Activated gamma-delta T cell (primary cell): ENCODE results near the gene FAM81A.
"Not testable (repeated sequence)": the region's sequence is repeated elsewhere in the genome, so short reads cannot be mapped to it uniquely, and the experiment has no call there.

Experiments used
- DNase-seq: peaks from one replicate; lab custom pipeline; 2025; lab: John Stamatoyannopoulos, UW

Gene FAM81A

GRCh38 chr15:59428898-59429297 lies 9.1 kb upstream of the FAM81A start:
- not testable (repeated sequence) for DNase-seq

DNA sequence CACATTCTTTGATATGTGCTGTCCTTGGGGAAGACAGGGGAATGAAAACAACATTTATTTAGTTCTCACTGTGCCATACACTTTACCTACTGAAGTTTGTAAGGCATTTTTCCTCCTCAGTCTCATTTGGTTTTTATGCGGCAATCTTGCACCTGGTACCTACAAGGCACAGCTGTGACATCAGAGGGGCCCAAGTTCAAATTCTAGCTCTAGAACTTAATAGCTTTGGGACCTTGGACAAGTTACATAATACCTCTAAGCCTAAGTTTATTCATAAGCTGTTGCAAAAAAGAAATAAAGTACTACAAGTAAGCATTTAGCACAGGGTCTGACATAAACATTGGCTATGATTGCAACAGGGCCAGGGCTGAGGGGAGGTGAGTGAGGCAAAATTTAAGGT lies 5.6 kb upstream of the FAM81A start:
- DNase-seq: no peak

DNA sequence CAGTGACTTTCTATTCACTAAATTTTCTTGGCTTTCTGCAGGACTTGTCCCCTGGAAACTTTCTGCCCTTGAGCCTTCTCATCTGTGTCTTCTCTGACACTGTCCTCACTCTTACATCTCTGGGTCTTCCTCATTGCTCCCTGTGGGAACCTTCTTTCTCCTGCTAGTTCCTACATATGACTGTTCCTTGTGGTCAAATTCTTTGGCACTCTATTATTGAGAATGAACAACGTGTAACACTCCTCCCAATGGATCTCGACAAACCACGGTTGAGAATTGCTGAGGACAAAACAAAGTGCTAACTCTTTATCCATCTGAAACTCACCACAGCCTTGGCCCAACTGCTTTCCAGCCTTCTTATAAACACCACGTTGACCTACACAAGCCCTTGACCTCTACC lies 3.5 kb upstream of the FAM81A start:
- DNase-seq: no peak

GRCh38 chr15:59436774-59437141 lies 1.2 kb upstream of the FAM81A start:
- no peak for DNase-seq

- no peak for DNase-seq
Measured at GRCh38 chr15:59437142-59437816, 707 bp upstream of the FAM81A start.

- no peak for DNase-seq
Measured at GRCh38 chr15:59438625-59439290, 772 bp downstream of the FAM81A start.

DNA sequence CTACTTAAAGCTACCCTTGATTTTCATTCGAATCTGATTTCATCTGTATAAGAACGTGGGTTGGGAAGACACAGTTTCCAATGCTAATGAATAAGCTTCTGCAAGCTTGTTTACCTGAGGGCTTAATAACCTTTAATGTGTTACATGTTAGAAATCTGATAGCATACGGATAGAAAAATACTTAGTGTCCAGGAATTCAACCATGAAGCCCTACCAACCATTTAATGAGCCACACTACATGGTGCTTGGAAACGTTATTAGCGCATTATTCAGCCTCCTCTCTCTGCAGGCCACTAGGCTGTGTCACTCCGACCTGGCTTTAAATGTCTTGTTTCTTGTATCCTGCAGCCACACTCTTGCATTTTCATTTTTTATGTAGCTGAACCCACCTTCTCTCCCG lies 1.6 kb downstream of the FAM81A start:
- no peak for DNase-seq

DNA sequence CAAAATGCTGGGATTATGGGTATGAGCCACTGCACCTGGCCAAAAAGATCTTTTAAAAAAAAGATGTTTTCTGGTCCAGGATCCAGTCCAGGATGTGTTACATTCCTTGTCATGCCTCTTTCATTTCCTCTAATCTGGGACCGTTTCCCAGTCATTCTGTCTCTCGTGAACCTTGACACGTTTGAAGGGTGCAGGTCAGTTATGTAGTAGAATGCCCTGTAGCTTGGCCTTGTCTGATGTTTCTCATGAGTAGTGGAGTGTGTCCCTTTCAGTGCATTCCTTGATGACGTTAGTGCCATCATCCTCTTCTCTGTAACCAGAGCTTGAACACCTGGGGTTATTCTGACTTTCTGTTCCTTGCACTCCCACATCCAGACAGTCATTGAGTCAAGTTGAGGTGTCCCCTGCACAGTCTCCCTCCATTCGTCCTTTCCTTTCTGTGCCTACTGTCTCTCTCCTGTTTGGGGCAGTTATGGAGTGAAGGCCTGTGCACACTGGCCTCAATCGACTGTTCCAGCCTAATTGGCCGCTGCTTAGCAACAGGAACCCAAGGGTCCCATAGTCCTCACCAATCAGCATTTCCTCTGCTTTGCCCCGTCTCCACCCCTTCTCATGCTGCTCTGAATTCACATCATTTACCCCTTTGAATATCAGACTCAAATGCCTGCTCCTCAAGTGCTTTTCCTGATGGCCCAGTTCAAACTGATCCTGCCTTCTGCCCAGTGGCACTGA lies 5.5 kb downstream of the FAM81A start:
- DNase-seq: no peak

GRCh38 chr15:59444081-59444835 lies 6.3 kb downstream of the FAM81A start:
- DNase-seq: no peak

GRCh38 chr15:59444980-59445545 lies 7.1 kb downstream of the FAM81A start:
- DNase-seq: no peak

GRCh38 chr15:59446232-59446957 lies 8.4 kb downstream of the FAM81A start:
- no peak for DNase-seq

DNA sequence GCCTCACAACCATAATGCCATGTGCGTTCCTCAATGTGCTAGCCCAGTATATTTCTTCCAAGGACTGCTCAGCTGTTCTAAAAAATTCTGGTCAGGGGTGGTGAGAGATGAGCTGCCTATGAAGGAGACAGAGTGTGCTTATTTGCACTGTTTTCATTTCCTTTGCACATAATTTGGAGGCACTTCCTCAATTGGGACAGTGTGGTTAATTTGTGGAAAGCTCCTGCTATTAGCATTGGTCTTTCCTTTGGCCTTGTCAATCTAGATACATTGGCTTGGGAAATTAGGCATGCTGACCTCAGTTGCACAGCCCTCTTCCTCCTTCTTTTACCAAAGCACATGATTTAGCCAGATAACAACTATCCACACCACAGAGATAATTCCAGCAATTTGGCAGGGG lies 9.4 kb downstream of the FAM81A start:
- no peak for DNase-seq

- DNase-seq: no peak
Measured at GRCh38 chr15:59448871-59449270, 10.9 kb downstream of the FAM81A start.

- DNase-seq: no peak
Measured at GRCh38 chr15:59453474-59454215, 15.7 kb downstream of the FAM81A start.

DNA sequence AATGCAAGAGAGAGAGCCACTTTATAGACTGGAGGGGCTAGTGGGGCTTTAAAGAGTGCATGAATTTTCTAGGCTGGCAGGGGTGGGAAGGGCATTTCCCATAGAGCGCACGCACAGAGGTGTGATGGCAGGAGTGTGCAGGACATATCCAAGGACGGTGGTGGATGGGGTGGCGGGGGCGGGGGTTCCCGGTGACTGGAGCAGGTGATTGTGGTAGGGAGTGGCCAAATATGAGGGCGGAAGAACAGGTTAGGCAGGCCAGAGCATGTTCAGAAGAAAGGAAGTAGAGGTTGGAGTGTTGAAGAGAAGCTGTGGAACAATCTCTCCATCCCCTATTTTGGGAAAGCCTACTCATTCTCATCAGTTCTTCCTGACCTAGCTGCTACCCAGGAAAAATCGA lies 18.1 kb downstream of the FAM81A start:
- DNase-seq: no peak

DNA sequence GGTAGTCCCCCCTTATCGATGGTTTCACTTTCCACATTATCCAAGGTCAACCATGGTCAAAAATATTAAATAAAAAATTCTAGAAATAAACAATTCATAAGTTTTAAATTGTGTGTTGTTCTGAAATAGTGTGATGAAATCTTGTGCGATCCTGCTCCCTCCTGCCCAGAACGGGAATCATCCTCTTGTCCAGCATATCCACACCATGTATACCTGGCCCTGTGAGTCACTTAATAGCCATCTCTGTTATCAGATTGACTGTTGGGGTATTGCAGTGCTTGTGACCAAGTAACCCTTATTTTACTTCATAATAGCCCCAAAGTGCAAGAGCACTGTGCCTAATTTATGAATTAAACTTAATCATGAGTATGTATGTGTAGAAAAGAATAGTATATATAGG lies 19.1 kb downstream of the FAM81A start:
- no peak for DNase-seq

DNA sequence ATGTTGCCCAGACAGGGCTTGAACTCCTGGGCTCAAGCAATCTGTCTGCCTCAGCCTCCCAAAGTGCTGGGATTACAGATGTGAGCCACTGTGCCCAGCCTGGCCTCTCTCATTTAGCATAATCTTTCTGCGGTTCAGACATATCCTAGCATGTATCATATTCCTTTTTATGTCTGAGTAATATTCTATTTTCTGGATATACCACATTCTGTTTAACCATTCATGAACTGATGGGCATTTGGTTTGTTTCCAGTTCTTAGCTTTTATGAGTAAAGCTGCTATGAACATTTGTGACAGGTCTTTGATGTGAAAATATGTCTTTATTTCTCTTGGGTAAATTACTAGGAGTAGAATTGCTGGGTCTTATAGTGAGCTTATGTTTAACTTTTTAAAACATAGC lies 23.5 kb downstream of the FAM81A start:
- DNase-seq: no peak

GRCh38 chr15:59473226-59473625 lies 35.2 kb downstream of the FAM81A start:
- no peak for DNase-seq

GRCh38 chr15:59475161-59475560 lies 37.2 kb downstream of the FAM81A start:
- DNase-seq: not testable (repeated sequence)

DNA sequence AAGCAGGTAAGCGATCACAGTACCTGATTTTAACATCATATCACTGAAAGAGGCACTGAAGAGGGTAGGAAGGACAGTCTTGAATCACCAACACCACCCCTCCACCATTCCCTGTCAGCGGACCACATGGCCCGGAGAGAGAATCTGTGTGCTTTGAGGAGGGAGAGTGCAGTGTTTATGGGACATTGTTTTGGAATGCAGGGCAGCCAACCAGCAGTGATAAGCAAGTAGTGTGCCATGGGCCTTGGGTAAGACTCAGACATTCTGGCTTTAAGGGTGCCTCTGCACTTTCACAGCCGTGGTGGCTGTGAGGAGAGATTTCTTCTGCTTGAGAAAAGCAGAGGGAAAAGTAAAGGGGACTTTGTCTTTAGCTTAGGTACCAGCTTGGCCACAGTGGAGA lies 46.4 kb downstream of the FAM81A start:
- DNase-seq: no peak

DNA sequence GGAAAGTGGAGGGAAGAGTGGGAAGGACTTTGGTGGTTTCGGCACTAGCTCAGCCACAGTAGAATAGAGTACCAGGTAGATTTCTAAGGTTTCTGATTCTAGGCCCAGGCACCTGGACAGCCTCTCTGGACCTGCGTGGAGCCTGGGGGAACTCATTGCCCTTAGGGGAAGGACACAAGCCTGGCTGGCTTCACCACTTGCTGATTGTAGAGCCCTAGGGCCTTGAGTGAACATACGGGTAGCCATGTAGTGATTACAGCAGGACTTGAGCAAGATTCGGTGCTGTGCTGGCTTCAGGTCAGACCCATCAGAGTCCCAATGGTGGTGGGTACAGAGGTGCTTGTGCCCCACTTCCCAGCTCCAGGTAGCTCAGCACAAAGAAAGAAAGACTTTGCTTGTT lies 47.0 kb downstream of the FAM81A start:
- DNase-seq: no peak
